Left ventricle myocardium superior (tissue), 1 donor: ENCODE data around the gene BRWD1. TPM values are rescaled to one million over a fixed set of nuclear protein-coding genes. Genes with fewer than 3 reads are reported as not detected.
A peak's percentile ranks its signal among the peaks of the same experiment; 100 is the strongest.

Source experiments
- ATAC-seq: fragments of 200-7000 bp; cut with Tn5 transposase; one replicate; pipeline ENCODE4 v1.9.1; 2020; ENCODE audit warnings: mild to moderate bottlenecking, moderate library complexity
- DNase-seq: peaks from one replicate; pipeline ENCODE4 v3.0.0-alpha.2; 2020
- intact Hi-C: fragments of 100-400 bp; cut with micrococcal nuclease; formaldehyde crosslinking; loops from one replicate; pipeline ENCODE4 v1.11.0; 2022
- long read RNA-seq: library from polyadenylated mRNA; unstranded; transcript quantifications from one replicate; pipeline ENCODE4 v2.0.0, GENCODE V29; 2021
- total RNA-seq: library from RNA; stranded (reverse); fragmentation: NEBNext Ultra II Directional; extraction: Animal tissue kit (Norgen Biotek cat#: 25700); gene quantifications from one replicate; pipeline ENCODE4 v1.2.1, GENCODE V29; 2021
- donor health status: DM: no; HTN: yes; CAD: no; lungs with severe emphysema.

Gene BRWD1
- 34.2 TPM for total RNA-seq
- long read RNA-seq, full-length matches to known transcripts, result 46 of 85 reads
- long read RNA-seq, partial matches to known transcripts, result 31 of 85 reads
- long read RNA-seq, other reads (novel, unspliced or antisense), result 8 of 85 reads

DNA sequence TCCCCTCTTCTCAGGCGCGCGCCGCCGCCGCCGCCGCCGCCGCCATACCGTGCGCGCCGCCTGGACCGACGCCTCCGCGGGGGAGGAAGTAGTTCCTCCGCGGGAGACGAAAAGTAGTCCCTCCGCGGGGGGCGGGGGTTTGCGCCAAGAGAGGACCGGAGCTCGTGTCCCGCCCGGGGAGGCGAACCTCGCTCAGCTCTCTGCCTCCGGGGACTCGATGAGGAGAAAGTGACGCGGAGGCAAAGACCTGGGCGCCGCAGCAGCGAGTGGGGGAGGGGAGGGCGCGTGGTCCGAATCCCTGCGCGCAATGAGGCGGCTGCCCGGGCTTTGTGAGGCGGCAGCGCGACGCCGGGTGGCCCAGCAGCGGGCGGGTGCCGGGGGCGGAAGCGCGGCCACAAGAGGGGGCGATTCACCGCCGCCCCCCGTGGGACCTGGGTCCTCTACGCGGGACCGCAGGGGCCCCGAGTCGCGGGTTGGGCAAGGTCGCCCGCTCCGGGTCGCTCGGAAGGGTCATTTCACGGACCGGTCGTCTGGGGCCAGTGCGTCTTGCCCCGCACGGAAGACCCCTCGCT lies at the start of gene BRWD1:
TSS of gene BRWD1 (minus strand) at position 62 of the 572 bp plus-strand sequence. CDS start 141 bp downstream, outside the sequence.
- intact Hi-C loops, result loop anchor here (10.0 kb wide), 1 partner anchor 71 kb away; a partner anchor contains a TSS
- ATAC-seq (peak; percentile 82), DNase-seq (peak; percentile 92)

DNA sequence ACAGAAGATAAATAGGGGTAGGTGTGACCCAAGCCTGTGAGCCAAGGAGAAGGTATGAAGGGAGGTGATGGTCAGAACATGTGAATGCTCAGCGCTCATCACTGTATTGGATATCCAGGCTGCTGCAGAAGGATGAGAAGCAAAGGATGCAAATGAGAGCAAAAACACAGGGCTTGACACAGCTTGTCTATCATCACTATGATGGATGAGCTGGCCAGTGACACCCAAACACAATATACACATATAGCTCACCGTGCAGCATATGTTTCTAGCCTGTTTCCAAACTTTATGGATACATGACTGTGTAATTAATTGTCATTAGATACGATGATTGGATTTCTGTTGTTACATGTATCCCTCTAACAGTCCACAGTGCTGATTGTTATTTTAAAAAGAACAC lies 49.3 kb upstream of the BRWD1 start:
- intact Hi-C loops, result no loop called here
- no peak for ATAC-seq
- no peak for DNase-seq

DNA sequence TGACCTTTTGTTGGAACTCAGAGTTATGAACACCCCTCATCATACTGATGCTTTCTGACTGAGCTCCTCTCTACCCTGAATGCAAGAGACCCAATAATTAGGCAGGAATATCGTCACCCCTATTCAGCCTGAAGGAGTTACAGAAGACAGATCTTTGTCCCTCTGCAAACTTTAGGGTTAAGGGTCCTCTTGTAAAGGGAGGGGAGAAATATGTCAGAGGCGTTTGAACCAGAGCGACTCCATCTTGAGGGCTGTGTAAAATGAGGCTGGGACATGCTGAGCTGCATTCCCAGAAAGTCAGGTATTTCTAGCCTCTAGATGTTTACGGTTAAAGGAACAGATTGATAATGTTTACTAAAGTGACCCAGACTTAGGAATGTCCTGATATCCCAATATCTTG lies 46.0 kb upstream of the BRWD1 start:
- ATAC-seq (no peak), DNase-seq (no peak)
- intact Hi-C loops, result no loop called here

DNA sequence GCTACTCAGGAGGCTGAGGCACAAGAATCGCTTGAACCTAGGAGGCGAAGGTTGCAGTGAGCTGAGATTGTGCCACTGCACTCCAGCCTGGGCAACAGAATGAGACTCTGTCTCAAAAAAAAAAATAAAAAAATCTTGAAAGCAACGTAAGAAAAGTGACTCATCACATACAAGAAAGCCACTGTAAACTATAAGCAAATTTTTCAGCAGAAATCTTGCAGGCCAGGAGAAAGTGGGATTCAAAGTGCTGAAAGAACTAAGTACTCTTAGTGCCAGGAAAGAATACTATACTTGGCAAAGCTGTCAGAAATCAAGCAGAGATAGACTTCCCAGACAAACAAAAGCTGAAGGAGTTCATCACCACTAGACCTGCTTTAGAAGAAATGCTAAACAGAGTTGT lies 39.9 kb upstream of the BRWD1 start:
- ATAC-seq (no peak), DNase-seq (no peak)
- intact Hi-C loops, result no loop called here

DNA sequence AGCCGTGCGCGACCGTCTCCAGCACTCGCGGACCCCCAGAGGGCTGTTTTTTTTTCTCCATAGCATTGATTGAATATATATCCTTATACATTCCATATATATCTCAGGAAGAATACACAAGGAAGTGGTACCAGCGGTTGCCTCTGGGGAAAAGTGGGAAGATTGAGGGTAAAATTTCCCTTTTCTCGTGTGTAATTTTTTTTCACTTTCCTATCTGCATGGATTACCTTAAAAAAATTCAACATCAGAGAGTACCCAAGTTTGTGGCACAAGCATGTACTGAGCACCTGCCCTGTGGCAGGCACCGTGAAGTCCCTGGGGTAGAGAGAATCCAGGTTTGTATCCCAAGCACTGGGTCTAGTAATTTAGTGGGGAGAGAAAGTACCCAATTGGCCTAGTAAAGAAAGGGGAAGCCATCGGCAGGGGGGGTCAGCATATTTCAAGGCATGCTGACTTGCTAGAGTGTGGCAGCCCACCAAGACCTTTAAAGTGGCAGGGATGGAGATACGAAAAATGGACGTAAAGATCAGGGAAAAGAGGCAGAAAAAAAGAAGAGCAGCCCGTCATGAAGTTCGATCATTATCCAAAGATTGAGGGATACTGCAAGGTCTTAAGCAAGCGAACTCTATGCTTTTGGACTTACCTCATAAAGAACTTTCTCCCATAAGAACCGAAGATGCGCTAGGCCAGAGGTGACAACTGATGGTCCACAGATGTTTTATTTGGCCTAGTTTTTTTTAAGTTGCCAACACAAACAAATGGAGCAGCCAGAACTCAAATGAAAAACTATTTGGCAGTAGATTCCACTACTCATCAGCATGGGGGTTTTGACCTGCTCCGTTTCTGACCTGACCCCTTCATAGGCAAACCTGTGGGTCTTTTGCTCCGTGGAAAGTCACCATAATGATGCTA lies 36.9 kb upstream of the BRWD1 start:
- ATAC-seq, result no peak
- DNase-seq, result no peak
- intact Hi-C loops, result no loop called here

DNA sequence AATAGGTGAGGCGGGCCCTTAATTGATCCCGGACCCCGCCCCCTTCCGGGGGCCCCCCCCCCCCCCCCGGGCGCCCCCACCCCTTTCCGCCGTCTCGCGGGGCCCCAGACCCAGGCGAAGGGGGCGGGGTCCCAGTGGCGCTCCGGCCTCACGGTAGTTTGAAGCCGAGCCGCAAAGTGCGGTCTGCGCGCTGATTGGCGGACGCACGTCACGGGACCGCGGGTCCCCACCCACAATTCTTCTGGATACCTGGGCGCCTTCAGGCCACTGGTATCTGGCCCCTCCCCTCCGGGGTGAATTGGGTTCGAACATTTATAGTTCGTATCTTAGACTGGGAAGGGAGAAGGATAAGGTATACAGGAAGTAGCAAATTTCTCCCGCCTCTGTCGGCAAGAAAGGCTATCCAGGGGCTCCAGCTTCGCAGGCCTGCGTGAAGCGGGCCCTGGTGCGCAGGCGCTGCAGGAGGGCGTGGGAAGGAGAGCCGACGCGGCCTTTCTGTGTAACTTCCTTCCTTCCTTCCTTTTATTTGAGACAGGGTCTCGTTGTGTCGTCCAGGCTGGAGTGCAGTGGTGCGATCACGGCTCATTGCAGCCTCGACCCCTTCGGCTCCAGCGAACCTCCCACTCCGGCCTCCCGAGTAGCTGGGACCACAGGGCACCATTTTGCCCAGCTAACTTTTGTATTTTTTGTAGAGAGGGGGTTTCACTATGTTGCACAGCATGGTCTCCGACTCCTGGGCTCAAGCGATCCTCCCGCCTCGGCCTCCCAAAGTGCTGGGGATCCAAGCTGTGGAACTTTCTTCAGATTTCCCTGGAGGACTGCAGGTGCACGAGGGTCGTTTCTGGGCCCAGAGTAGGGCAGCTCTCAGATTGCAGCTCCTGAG lies 36.0 kb upstream of the BRWD1 start:
- intact Hi-C loops, result loop anchor here (5.0 kb wide), 1 partner anchor 38 kb away; no protein-coding TSS in a partner anchor
- peak; percentile 97 for ATAC-seq
- DNase-seq, result peak; percentile 98

DNA sequence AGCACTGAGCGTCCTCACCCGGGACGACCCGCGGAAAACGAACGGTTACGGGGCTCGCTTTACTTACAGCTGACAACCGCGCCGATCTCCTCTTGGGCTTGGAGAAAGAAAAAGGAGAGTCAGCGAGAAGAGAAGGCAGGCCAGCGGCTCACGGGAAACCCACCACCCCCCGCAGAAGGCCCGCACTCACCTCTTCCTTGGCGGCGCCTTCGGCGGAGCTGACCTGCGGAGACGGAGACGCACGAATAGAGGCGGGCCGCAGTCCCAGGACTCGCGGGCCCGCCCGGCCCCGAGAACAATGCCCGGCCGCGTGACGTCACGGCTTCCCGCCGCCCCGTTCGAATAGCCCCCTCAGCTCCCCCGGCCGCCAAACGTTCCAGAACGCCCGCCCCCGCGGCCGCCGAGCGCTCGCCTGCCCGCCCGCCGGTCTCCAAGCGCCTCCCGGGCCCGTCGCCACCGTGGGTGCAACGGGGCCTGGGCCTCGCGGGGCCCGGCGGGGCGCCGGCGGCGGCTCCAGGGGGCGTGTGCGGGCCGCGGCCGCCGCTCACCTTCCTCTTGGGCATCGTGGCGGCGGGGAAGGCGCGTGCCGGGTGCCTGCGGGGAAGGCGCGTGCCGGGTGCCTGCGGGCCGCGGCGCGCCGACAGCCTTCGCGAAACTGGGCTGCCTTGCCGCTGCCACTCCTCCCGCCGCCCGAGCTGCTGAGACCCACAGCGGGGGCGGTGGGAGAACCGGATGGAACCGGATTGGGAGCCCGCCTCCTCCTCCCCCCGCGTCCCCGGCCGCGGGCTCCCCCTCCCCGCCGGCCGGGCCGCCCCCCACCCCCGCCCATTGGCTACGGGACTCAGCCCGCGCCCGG lies 35.2 kb upstream of the BRWD1 start, which contains the start of gene HMGN1:
TSS of gene HMGN1 (minus strand) at position 734 of the 856 bp plus-strand sequence. CDS start at position 563, 171 bp downstream.
- DNase-seq, result peak; percentile 89
- intact Hi-C loops, result loop anchor here (5.0 kb wide), 1 partner anchor 39 kb away; no protein-coding TSS in a partner anchor
- ATAC-seq, result peak; percentile 72

DNA sequence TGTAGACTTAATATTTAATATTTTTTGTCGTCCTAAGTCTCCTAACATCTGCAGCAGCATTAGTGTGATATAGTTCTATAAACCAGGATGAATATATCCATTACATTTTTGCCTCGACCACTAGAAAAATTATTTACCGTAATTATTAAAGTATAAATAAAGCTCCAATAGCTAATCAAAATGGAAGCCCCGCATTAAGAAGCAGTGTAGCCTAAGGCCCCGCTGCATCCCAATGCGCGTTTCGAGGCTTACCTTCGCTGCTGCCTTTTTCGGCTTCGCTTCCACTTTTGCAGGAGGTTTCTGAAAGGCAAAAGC lies 34.6 kb upstream of the BRWD1 start:
- intact Hi-C loops, result loop anchor here (5.0 kb wide), 1 partner anchor 39 kb away; no protein-coding TSS in a partner anchor
- ATAC-seq (peak; percentile 1), DNase-seq (no peak)

DNA sequence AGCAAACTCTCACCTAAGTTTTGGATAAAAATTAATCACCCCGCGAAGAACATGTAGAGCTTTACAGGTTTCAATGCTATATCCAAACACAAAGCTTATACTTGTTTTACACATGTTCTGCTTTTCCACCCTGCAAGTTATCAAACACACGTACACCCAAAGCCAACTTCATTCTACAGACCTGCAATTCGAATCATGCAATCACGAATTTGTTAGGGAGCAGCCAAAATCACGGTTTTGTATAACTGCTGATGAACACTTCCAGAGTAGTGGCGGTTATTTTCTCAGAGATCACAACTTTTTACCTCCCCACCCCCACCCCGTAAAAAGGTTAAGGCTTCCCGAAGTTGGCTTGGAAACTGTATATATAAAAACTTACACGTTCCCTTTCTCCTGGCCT lies 34.1 kb upstream of the BRWD1 start:
- ATAC-seq, result no peak
- no peak for DNase-seq
- intact Hi-C loops, result loop anchor here (5.0 kb wide), 1 partner anchor 40 kb away; no protein-coding TSS in a partner anchor

DNA sequence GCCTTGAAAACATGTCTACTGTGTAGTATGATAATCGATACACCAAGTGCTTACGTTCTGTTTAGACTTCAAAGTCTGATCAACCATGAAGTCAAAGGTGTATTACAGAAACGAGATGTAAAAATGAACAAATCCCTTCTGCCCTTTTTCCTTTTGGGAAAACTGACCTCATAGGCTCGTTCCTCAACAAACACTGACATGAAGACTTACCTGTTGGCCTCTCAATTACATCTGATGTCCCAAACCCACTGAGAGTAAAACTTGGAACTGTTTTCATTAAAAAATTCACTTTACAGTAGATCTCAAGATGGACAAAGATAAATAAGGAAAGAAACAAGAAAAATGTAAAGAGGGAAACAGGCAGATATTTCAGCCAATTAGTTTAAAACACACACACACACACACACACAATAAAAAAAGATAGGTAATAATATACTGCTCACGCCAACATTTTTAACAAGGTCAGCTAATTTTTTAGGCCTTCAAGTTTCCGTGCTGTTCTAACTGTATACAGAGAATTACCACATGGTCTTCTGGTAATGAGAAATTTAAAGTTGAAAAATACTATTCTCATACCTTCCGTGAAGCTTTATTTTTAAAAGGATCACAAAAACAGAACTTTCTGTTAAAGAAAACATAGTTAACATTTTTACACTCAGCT lies 33.4 kb upstream of the BRWD1 start:
- DNase-seq (no peak), ATAC-seq (no peak)
- intact Hi-C loops, result loop anchor here (5.0 kb wide), 1 partner anchor 40 kb away; no protein-coding TSS in a partner anchor

DNA sequence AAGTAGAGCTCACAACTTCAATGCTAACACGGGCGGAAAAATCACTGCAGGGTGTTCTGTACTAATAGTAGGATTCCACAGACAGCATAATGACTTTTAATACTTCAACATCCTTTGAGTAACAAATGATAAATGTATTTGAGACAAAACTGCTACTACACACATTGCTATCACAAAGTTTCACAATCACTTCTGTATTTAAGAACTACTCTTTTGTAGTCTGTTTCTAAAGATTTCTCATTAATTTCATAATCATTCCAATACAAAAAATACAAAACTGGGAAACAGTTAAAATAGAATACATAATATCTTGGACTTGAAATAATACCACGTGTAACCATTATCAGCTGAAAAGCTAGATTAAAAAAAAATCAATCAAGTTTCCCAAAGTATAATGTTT lies 32.8 kb upstream of the BRWD1 start:
- ATAC-seq (no peak), DNase-seq (no peak)
- intact Hi-C loops, result loop anchor here (5.0 kb wide), 1 partner anchor 41 kb away; no protein-coding TSS in a partner anchor

DNA sequence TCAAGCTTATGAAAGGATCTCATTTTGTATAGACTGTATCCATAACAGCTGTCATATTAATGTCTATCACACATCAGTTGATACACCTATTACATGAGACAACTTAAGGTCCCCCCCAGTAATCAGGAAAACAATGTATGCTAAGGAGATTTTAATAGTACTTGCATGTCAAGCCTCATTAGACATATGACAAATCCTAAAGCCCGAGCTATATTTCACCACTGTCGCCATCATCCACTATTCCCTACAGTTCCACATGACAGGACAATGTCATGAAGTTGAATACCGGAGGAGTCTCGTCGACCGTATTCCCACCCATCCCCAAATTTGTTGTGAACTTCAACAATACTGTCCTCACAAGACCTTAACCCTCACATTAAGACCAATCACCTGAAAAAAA lies 32.0 kb upstream of the BRWD1 start:
- DNase-seq (no peak), ATAC-seq (no peak)
- intact Hi-C loops, result loop anchor here (5.0 kb wide), 1 partner anchor 42 kb away; no protein-coding TSS in a partner anchor

DNA sequence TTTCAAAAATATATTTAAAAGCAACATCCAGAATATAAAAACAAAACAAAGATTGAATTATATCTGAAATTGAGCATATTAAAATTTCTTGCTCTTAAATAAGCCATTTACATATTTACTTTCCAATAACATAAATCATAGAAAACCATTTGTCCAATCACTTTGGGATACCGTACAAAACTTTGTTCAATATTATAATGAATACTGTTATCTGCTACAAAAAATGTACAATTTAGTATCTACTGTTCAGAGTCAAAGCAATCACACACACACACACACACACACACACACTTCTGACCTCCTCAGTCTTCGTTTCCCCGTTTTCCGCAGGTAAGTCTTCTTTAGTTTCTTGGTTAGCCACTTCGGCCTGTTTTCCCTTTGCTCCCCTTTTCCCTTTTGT lies 31.4 kb upstream of the BRWD1 start:
- DNase-seq (no peak), ATAC-seq (no peak)
- intact Hi-C loops, result loop anchor here (5.0 kb wide), 1 partner anchor 42 kb away; no protein-coding TSS in a partner anchor

DNA sequence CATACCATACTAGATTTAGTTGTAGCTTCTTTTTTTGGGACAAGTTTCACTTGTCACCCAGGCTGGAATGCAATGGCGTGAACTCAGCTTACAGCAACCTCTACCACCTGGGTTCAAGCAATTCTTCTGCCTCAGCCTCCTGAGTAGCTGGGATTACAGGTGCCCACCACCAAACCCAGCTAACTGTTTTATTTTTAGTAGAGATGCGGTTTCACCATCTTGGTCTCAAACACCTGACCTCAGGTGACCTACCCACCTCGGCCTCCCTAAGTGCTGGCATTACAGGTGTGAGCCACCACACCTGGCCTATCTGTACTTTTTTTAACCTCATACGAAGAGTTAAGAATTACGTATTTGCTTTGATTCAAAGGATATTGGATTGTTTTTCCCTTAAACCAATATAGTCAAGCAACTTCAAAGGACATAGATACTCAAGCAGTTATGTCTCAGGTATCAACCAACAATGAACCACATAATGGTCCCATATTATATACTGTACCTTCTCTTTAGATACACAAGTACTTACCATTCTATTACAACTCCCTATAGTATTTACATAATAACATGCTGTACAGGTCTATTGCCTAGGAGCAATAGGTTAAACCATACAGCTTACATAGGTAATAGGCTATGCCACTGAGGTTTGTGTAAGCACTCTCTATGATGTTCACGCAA lies 28.0 kb upstream of the BRWD1 start:
- intact Hi-C loops, result no loop called here
- DNase-seq, result no peak
- no peak for ATAC-seq

DNA sequence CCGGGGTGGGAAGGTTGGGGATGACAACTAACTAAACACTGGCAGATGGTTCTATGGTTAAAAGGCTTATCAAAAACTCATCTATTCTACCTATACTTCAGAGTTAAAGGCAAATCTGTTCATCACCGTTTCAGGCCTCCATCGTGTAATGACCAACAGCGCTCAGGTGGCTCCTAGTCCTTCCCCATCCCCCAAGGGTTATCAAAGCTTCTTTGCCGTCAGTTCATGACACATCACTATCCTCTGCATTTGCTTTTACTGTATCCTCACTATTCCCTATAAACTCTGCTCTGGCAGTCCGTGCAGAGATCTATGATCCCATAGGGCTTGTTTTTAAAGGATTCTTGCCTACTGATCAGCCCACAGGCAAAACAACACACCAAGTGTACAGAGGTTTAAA lies 27.3 kb upstream of the BRWD1 start:
- intact Hi-C loops, result no loop called here
- ATAC-seq, result no peak
- no peak for DNase-seq

DNA sequence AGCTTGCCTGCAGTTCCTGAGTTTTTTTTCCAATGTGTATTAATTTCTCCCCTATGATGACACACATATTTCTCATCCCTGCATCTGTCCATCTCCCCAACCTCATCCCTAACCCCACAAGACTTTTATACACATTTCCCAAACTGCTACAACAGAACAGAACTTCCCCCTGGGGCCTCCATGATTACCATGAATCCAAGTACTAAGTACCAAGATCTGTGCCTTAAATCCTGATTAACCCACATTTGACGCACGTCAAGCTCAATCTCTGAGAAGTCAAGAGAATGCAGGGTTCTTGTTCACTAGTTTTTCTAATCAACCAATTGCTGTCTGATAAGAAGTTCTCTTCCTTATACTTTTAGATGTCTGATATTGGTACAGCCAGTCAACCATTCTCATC lies 25.8 kb upstream of the BRWD1 start:
- ATAC-seq (no peak), DNase-seq (no peak)
- intact Hi-C loops, result no loop called here

DNA sequence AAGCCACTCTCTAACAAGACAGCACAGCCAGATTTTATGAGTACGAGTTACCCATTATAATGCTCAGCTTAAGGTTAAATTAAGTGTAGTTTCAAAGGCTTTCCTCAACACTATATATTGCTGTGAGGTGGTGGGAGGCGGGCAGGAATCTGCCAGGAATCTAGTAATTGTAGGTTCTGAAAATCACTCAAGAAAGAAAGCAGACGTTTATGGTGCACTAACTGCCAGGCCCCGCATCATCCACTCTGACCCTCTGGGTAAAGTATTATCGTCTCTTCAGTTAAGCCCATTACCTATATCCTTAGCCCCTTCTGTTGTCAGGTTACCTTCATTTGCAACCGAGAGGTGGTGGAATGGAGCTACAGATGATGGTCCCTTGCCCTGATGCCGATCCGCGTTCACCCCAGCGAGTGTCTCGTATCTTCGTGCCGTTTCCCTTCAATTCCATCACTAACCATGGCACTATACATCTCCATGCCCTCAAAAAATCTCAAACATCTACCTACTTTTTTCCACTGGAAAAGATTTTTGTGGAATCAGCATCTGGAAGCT lies 23.1 kb upstream of the BRWD1 start:
- DNase-seq (no peak), ATAC-seq (no peak)
- intact Hi-C loops, result no loop called here
